Dendritic cell treated with granulocyte-macrophage colony-stimulating factor and Interleukin-4, amounts not matched to agents 40 ng/mL and 50 ng/mL, for 4 days (primary cell): Measurements from ENCODE around the gene VAPA.

ENCODE experiments used
- H3K27ac Mint-ChIP-seq: one replicate; pipeline ENCODE4 v1.8.0; 2022; ENCODE audit warnings: mild to moderate bottlenecking, mixed read lengths
- H3K27me3 Mint-ChIP-seq: one replicate; pipeline ENCODE4 v1.8.0; 2022; ENCODE audit warnings: mild to moderate bottlenecking, mixed read lengths
- H3K36me3 Mint-ChIP-seq: one replicate; pipeline ENCODE4 v1.8.0; 2022; ENCODE audit warnings: low read depth, mixed read lengths
- H3K4me1 Mint-ChIP-seq: one replicate; pipeline ENCODE4 v1.8.0; 2022; ENCODE audit warnings: low read depth, mixed read lengths
- H3K4me3 Mint-ChIP-seq: one replicate; pipeline ENCODE4 v1.8.0; 2022; ENCODE audit warnings: mild to moderate bottlenecking, moderate library complexity, mixed read lengths
- H3K9me3 Mint-ChIP-seq: one replicate; pipeline ENCODE4 v1.8.0; 2022; ENCODE audit warnings: mixed read lengths
- intact Hi-C: fragments of 100-400 bp; cut with micrococcal nuclease; formaldehyde crosslinking; loops from one replicate; pipeline ENCODE4 v1.15.0; 2022

Gene VAPA

GRCh38 chr18:9926223-9926894 is 12.5 kb downstream of the VAPA start:
- Mint-ChIP-seq H3K4me3 (no peak overlapping the region), H3K27ac (no peak overlapping the region), H3K36me3 (no peaks in the 10 kb centered on the region), H3K4me1 (peaks cover 19% of the 10 kb centered on the region), H3K9me3 (no peaks in the 10 kb centered on the region), H3K27me3 (no peaks in the 10 kb centered on the region)
- intact Hi-C loops = no loop called here

GRCh38 chr18:9926977-9927376 is 13.2 kb downstream of the VAPA start:
- Mint-ChIP-seq H3K36me3 (peaks cover 5% of the 10 kb centered on the region), H3K4me1 (peaks cover 24% of the 10 kb centered on the region), H3K9me3 (no peaks in the 10 kb centered on the region), H3K27ac (no peak overlapping the region), H3K27me3 (no peaks in the 10 kb centered on the region), H3K4me3 (no peak overlapping the region)
- intact Hi-C loops = no loop called here

DNA sequence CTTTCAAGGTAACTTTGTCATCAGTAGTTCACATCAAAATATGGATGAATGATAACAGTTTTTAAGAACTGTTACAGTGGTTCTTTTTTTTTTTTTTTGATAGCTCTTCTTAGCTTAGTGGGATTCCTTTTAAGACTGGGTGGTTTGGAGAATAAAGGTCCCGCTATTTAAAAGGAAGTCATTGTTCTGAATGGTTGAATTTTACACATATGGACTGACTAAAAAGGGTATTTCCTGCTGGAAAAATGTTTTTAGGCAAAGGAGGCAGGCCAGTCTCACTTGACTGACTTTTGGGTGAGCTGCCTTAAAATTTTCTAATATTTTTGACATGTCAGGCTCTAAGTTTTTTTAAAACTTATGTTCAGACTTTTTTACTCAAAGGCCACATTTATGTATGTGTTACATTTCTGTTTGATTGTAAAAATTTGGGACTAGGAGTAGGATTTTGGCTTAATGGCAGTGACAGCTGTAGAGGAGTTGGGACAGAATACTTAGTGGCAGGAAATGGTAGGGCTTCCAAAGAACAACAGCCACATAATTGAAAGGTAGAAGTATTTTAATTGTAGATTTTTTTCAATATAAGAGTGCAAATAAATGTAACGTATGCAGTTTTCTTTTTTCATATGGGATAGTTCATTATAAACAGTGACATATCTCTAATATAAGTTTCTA is 13.7 kb downstream of the VAPA start:
- Mint-ChIP-seq H3K4me1 (peaks cover 25% of the 10 kb centered on the region), H3K27ac (no peak overlapping the region), H3K9me3 (no peaks in the 10 kb centered on the region), H3K36me3 (peaks cover 10% of the 10 kb centered on the region), H3K27me3 (no peaks in the 10 kb centered on the region), H3K4me3 (no peak overlapping the region)
- intact Hi-C loops = no loop called here

GRCh38 chr18:9928646-9929259 is 14.9 kb downstream of the VAPA start:
- Mint-ChIP-seq H3K27me3 (no peaks in the 10 kb centered on the region), H3K27ac (no peak overlapping the region), H3K36me3 (peaks cover 23% of the 10 kb centered on the region), H3K4me1 (peaks cover 27% of the 10 kb centered on the region), H3K4me3 (no peak overlapping the region), H3K9me3 (no peaks in the 10 kb centered on the region)
- intact Hi-C loops = no loop called here

- Mint-ChIP-seq H3K27ac (no peak overlapping the region), H3K9me3 (no peaks in the 10 kb centered on the region), H3K27me3 (no peaks in the 10 kb centered on the region), H3K4me1 (peaks cover 27% of the 10 kb centered on the region), H3K36me3 (peaks cover 34% of the 10 kb centered on the region), H3K4me3 (no peak overlapping the region)
- intact Hi-C loops = no loop called here
Observed at GRCh38 chr18:9930299-9930884, 16.6 kb downstream of the VAPA start.

GRCh38 chr18:9931146-9931545 is 17.3 kb downstream of the VAPA start:
- Mint-ChIP-seq H3K36me3 (peaks cover 35% of the 10 kb centered on the region), H3K4me1 (peaks cover 27% of the 10 kb centered on the region)

GRCh38 chr18:9931678-9932077 is 17.9 kb downstream of the VAPA start:
- Mint-ChIP-seq H3K4me1 (peaks cover 27% of the 10 kb centered on the region), H3K27ac (no peak overlapping the region), H3K36me3 (peaks cover 40% of the 10 kb centered on the region), H3K4me3 (no peak overlapping the region), H3K27me3 (no peaks in the 10 kb centered on the region), H3K9me3 (no peaks in the 10 kb centered on the region)
- intact Hi-C loops = no loop called here

More at GRCh38 chr18:9931146-9931545, 17.3 kb downstream of the VAPA start:
- no peak overlapping the region for H3K4me3 Mint-ChIP-seq
- no peaks in the 10 kb centered on the region for H3K9me3 Mint-ChIP-seq
- H3K27me3 Mint-ChIP-seq = no peaks in the 10 kb centered on the region
- intact Hi-C loops = no loop called here
- H3K27ac Mint-ChIP-seq = no peak overlapping the region

DNA sequence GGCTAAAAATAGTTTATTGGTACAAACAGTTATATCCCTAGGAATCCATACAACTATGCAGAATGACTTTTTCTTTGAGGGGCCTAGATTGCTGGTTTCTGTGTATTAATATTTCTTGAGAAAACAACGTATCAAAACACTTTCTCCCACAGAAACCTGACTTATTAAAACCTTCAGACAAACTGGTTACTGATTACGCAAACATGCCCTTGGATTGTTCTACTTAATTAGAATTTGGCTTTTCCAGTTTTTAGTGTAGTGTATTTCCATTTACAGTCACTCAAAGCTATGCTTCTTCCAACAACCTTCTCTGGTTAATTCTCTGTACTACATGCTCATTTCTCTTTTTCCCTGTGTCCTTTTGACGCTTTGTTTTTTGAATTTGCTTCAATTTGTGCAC is 20.0 kb downstream of the VAPA start:
- no peak overlapping the region for H3K27ac Mint-ChIP-seq
- H3K9me3 Mint-ChIP-seq = no peaks in the 10 kb centered on the region
- H3K4me1 Mint-ChIP-seq = peaks cover 13% of the 10 kb centered on the region
- no peaks in the 10 kb centered on the region for H3K27me3 Mint-ChIP-seq
- no peak overlapping the region for H3K4me3 Mint-ChIP-seq
- H3K36me3 Mint-ChIP-seq = peaks cover 55% of the 10 kb centered on the region
- intact Hi-C loops = no loop called here

DNA sequence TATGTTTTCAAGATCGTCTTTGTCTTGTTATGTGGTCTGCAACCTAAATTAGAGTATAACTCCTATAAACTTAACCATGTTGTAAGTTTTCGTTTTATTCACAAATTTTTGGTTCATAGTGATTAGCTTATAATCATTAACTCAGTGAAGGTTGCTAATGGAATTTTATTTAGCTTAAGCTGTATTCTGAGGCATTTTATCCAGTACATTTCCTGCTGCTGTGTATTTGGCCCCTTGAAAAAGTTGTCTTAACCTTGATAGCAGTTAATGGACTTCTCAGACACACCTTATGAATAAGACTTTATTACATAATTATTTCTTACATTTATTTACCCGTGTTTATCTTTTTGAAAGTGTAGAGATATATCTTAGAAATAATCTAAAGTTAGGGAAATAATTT is 20.5 kb downstream of the VAPA start:
- Mint-ChIP-seq H3K36me3 (peaks cover 59% of the 10 kb centered on the region), H3K4me1 (peaks cover 12% of the 10 kb centered on the region), H3K27me3 (no peaks in the 10 kb centered on the region), H3K27ac (no peak overlapping the region), H3K9me3 (no peaks in the 10 kb centered on the region), H3K4me3 (no peak overlapping the region)
- intact Hi-C loops = no loop called here

- Mint-ChIP-seq H3K36me3 (peaks cover 80% of the 10 kb centered on the region), H3K4me1 (no peaks in the 10 kb centered on the region), H3K27ac (no peak overlapping the region), H3K27me3 (no peaks in the 10 kb centered on the region), H3K4me3 (no peak overlapping the region), H3K9me3 (no peaks in the 10 kb centered on the region)
- intact Hi-C loops = loop anchor here (10.0 kb wide), 1 partner anchor 346 kb away; no protein-coding TSS in a partner anchor
Observed at GRCh38 chr18:9941103-9941502, 27.3 kb downstream of the VAPA start.

DNA sequence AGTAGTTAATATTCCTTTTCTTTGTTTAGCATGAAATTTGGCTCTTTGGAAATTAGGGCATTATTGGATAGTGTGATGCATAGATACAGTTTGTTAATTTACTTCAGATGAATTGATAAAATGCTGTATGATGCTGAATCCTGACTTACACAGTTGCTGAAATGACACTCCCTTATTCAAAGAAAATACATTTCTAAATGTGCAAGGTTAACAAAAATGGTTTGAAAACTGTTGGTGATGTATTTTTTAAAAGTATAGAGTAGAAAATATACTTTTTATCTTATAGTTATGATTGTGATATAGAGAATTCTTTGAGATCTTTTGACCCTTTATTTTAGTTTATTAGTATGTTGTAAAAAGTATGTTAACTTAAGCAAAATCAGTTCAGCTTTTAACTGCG is 27.8 kb downstream of the VAPA start:
- Mint-ChIP-seq H3K4me1 (no peaks in the 10 kb centered on the region), H3K27ac (no peak overlapping the region), H3K27me3 (no peaks in the 10 kb centered on the region), H3K4me3 (no peak overlapping the region), H3K9me3 (no peaks in the 10 kb centered on the region), H3K36me3 (peaks cover 80% of the 10 kb centered on the region)
- intact Hi-C loops = loop anchor here (10.0 kb wide), 1 partner anchor 347 kb away; no protein-coding TSS in a partner anchor

DNA sequence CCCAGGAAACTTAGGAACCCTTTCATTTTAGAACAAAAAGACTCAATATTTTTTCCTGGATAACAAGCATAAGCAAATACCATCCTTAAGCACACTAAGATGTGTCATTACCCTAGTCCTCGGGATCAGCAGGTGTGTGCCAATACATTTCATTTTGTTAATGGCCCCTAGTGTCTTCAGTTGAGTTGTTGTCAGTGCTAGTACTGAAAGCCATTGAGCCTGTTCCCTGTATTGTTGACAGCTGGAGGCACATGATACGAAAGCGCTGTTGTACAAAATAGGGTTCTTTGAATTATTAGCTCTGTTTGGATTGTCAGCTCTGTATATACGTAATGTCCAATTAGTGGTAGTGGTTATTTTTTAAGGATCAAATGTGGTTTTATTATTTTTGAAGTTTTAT is 29.5 kb downstream of the VAPA start:
- no peak overlapping the region for H3K4me3 Mint-ChIP-seq
- H3K9me3 Mint-ChIP-seq = no peaks in the 10 kb centered on the region
- intact Hi-C loops = loop anchor here (10.0 kb wide), 1 partner anchor 349 kb away; no protein-coding TSS in a partner anchor
- H3K4me1 Mint-ChIP-seq = no peaks in the 10 kb centered on the region
- no peak overlapping the region for H3K27ac Mint-ChIP-seq
- peaks cover 78% of the 10 kb centered on the region for H3K36me3 Mint-ChIP-seq
- H3K27me3 Mint-ChIP-seq = no peaks in the 10 kb centered on the region

GRCh38 chr18:9944805-9945204 is 31.0 kb downstream of the VAPA start:
- H3K36me3 Mint-ChIP-seq = peaks cover 78% of the 10 kb centered on the region
- no peak overlapping the region for H3K4me3 Mint-ChIP-seq
- intact Hi-C loops = loop anchor here (10.0 kb wide), 1 partner anchor 350 kb away; no protein-coding TSS in a partner anchor
- peaks cover 12% of the 10 kb centered on the region for H3K4me1 Mint-ChIP-seq
- H3K27ac Mint-ChIP-seq = no peak overlapping the region
- H3K27me3 Mint-ChIP-seq = no peaks in the 10 kb centered on the region
- H3K9me3 Mint-ChIP-seq = no peaks in the 10 kb centered on the region

- Mint-ChIP-seq H3K9me3 (no peaks in the 10 kb centered on the region), H3K36me3 (peaks cover 85% of the 10 kb centered on the region), H3K27me3 (no peaks in the 10 kb centered on the region), H3K4me3 (no peak overlapping the region), H3K4me1 (peaks cover 30% of the 10 kb centered on the region), H3K27ac (no peak overlapping the region)
- intact Hi-C loops = loop anchor here (10.0 kb wide), 1 partner anchor 352 kb away; no protein-coding TSS in a partner anchor
Observed at GRCh38 chr18:9946831-9947230, 33.0 kb downstream of the VAPA start.
